ENCODE measurements around the gene TOX2. TPM values are rescaled to one million over a fixed set of nuclear protein-coding genes. Genes with fewer than 3 reads are reported as not detected.

Gene TOX2
- total RNA-seq, 1 donor, result not detected

GRCh38 chr20:43955750-43956191, 41.1 kb downstream of the TOX2 start:
- no peak for DNase-seq (ENCODE audit: low read depth in 2 of 3, low spot score in 2 of 3)

- DNase-seq (ENCODE audit: low read depth in 2 of 3, low spot score in 2 of 3), result no peak
Measured at GRCh38 chr20:43957392-43957791, 42.7 kb downstream of the TOX2 start.

- no peak for DNase-seq (ENCODE audit: low read depth in 2 of 3, low spot score in 2 of 3)
Measured at GRCh38 chr20:43958626-43959025, 44.0 kb downstream of the TOX2 start.

- DNase-seq (ENCODE audit: low read depth in 2 of 3, low spot score in 2 of 3), result peak in 2 of 3 donors; percentile 61 to 67
Measured at GRCh38 chr20:43959079-43959919, 44.6 kb downstream of the TOX2 start.

GRCh38 chr20:43959920-43960227, 45.2 kb downstream of the TOX2 start:
- no peak for DNase-seq (ENCODE audit: low read depth in 2 of 3, low spot score in 2 of 3)

- DNase-seq (ENCODE audit: low read depth in 2 of 3, low spot score in 2 of 3), result no peak
Measured at GRCh38 chr20:43960231-43960630, 45.6 kb downstream of the TOX2 start.

GRCh38 chr20:43961116-43961515, 46.5 kb downstream of the TOX2 start:
- DNase-seq (ENCODE audit: low read depth in 2 of 3, low spot score in 2 of 3), result no peak

GRCh38 chr20:43961541-43962471, 47.2 kb downstream of the TOX2 start:
- DNase-seq (ENCODE audit: low read depth in 2 of 3, low spot score in 2 of 3), result no peak

- no peak for DNase-seq (ENCODE audit: low read depth in 2 of 3, low spot score in 2 of 3)
Measured at GRCh38 chr20:43962530-43962929, 47.9 kb downstream of the TOX2 start.

- no peak for DNase-seq (ENCODE audit: low read depth in 2 of 3, low spot score in 2 of 3)
Measured at GRCh38 chr20:43963233-43963632, 48.6 kb downstream of the TOX2 start.

- DNase-seq (ENCODE audit: low read depth in 2 of 3, low spot score in 2 of 3), result peak in 2 of 3 donors; percentile 62 to 73
Measured at GRCh38 chr20:43963872-43964791, 49.5 kb downstream of the TOX2 start.

GRCh38 chr20:43968341-43969000, 53.8 kb downstream of the TOX2 start:
- DNase-seq (ENCODE audit: low read depth in 2 of 3, low spot score in 2 of 3), result no peak

- no peak for DNase-seq (ENCODE audit: low read depth in 2 of 3, low spot score in 2 of 3)
Measured at GRCh38 chr20:43969028-43969447, 54.4 kb downstream of the TOX2 start.

GRCh38 chr20:43969501-43970182, 55.0 kb downstream of the TOX2 start:
- DNase-seq (ENCODE audit: low read depth in 2 of 3, low spot score in 2 of 3), result no peak

GRCh38 chr20:43971267-43971666, 56.6 kb downstream of the TOX2 start:
- no peak for DNase-seq (ENCODE audit: low read depth in 2 of 3, low spot score in 2 of 3)

- no peak for DNase-seq (ENCODE audit: low read depth in 2 of 3, low spot score in 2 of 3)
Measured at GRCh38 chr20:43972051-43972450, 57.4 kb downstream of the TOX2 start.

- no peak for DNase-seq (ENCODE audit: low read depth in 2 of 3, low spot score in 2 of 3)
Measured at GRCh38 chr20:43972692-43973091, 58.0 kb downstream of the TOX2 start.

- no peak for DNase-seq (ENCODE audit: low read depth in 2 of 3, low spot score in 2 of 3)
Measured at GRCh38 chr20:43973231-43973630, 58.6 kb downstream of the TOX2 start.

- no peak for DNase-seq (ENCODE audit: low read depth in 2 of 3, low spot score in 2 of 3)
Measured at GRCh38 chr20:43973671-43974450, 59.2 kb downstream of the TOX2 start.
